SKM-1 treated with dmso at 0.1 percent for 144 hours (cell line): ENCODE measurements around the gene TJAP1.
"Not testable (repeated sequence)": the region's sequence is repeated elsewhere in the genome, so short reads cannot be mapped to it uniquely, and the experiment has no call there.

Source experiments
- DNase-seq: peaks from one replicate; lab custom pipeline; 2025; ENCODE audit not compliant: unreplicated experiment; lab: John Stamatoyannopoulos, UW

Gene TJAP1

GRCh38 chr6:43524483-43524961, 47.2 kb downstream of the TJAP1 start:
- DNase-seq: no peak

DNA sequence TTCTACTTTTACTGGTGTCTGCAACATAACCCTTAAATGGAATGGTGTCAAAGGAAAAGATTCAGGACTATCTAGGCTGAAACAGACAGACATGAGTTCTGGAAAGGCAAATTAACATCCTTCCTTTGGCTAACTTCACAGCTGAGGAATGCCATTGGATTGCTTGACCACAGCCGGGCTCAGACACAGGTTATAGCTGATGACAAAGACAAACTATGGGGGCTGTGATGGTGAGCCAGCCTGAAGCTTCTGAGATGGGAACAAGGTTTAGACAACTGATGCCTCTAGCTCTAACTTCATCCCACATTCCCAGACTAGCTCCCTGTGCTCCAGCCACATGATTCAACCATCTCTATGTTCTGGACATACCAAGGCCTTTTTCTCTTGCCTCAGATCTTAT, 54.8 kb downstream of the TJAP1 start:
- DNase-seq: no peak

DNA sequence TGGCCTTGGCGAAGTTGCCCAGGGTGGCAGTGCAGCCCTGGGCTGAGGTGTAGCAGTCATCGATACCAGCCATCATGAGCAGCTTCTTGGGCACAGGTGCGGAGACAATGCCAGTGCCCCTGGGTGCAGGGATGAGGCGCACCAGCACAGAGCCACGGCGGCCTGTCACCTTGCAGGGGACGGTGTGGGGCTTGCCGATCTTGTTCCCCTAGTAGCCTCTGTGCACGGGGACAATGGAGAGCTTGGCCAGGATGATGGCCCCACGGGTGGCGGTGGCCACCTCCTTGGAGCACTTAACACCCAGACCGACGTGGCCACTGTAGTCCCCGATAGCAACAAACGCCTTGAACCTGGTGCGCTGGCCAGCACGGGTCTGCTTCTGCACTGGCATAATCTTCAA, 61.6 kb downstream of the TJAP1 start:
- not testable (repeated sequence) for DNase-seq

- not testable (repeated sequence) for DNase-seq
These were observed 62.0 kb downstream of the TJAP1 start for GRCh38 chr6:43539409-43539808.

DNA sequence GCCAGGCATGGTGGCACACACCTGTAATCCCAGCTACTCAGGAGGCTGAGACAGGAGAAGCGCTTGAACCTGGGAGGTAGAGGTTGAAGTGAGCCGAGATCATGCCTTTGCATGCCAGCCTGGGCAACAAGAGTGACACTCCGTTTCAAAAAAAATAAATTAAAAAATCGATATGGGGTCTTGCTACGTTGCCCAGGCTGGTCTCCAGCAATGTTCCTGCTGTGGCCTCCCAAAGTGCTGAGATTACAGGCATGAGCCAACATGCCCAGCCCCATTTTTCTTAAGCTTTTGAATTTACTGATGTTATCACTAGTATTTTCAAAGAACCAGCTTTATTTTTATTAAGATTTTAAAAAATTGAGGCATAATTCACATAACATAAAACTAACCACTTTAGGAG, 63.1 kb downstream of the TJAP1 start:
- DNase-seq: no peak

GRCh38 chr6:43541774-43542471, 64.6 kb downstream of the TJAP1 start:
- no peak for DNase-seq

- no peak for DNase-seq
These were observed 67.1 kb downstream of the TJAP1 start for GRCh38 chr6:43544461-43544860.

- DNase-seq: no peak
These were observed 69.9 kb downstream of the TJAP1 start for GRCh38 chr6:43547222-43547621.
